ENCODE data around the gene KCTD6.

Gene KCTD6

GRCh38 chr3:58537412-58538301, 45.8 kb downstream of the KCTD6 start:
- H3K4me1 Mint-ChIP-seq (ENCODE audit: low read depth), result peaks cover 7% of the 10 kb centered on the region
- no peak overlapping the region for H3K4me3 Mint-ChIP-seq
- H3K27me3 Mint-ChIP-seq (ENCODE audit: low read depth), result peaks cover 11% of the 10 kb centered on the region
- no peak overlapping the region for H3K27ac Mint-ChIP-seq
- no peaks in the 10 kb centered on the region for H3K36me3 Mint-ChIP-seq (ENCODE audit: low read depth)
- no peak for DNase-seq (ENCODE audit: low spot score)
- no peaks in the 10 kb centered on the region for H3K9me3 Mint-ChIP-seq

GRCh38 chr3:58539626-58540025, 47.7 kb downstream of the KCTD6 start:
- Mint-ChIP-seq H3K9me3 (no peaks in the 10 kb centered on the region), H3K27me3 (ENCODE audit: low read depth) (peaks cover 19% of the 10 kb centered on the region), H3K4me1 (ENCODE audit: low read depth) (peaks cover 5% of the 10 kb centered on the region), H3K36me3 (ENCODE audit: low read depth) (no peaks in the 10 kb centered on the region), H3K27ac (no peak overlapping the region), H3K4me3 (no peak overlapping the region)
- DNase-seq (ENCODE audit: low spot score), result no peak

GRCh38 chr3:58540176-58540858, 48.4 kb downstream of the KCTD6 start:
- H3K36me3 Mint-ChIP-seq (ENCODE audit: low read depth), result no peaks in the 10 kb centered on the region
- H3K27me3 Mint-ChIP-seq (ENCODE audit: low read depth), result peaks cover 24% of the 10 kb centered on the region
- no peaks in the 10 kb centered on the region for H3K9me3 Mint-ChIP-seq
- no peak overlapping the region for H3K27ac Mint-ChIP-seq
- DNase-seq (ENCODE audit: low spot score), result no peak
- no peak overlapping the region for H3K4me3 Mint-ChIP-seq
- H3K4me1 Mint-ChIP-seq (ENCODE audit: low read depth), result peaks cover 5% of the 10 kb centered on the region

- Mint-ChIP-seq H3K36me3 (ENCODE audit: low read depth) (no peaks in the 10 kb centered on the region), H3K4me1 (ENCODE audit: low read depth) (peaks cover 1% of the 10 kb centered on the region), H3K27me3 (ENCODE audit: low read depth) (peaks cover 39% of the 10 kb centered on the region), H3K9me3 (no peaks in the 10 kb centered on the region), H3K27ac (no peak overlapping the region), H3K4me3 (no peak overlapping the region)
- DNase-seq (ENCODE audit: low spot score), result no peak
Observed at GRCh38 chr3:58544541-58544940, 52.6 kb downstream of the KCTD6 start.

GRCh38 chr3:58551636-58552180, 59.8 kb downstream of the KCTD6 start:
- Mint-ChIP-seq H3K27ac (no peak overlapping the region), H3K27me3 (ENCODE audit: low read depth) (peaks cover 12% of the 10 kb centered on the region), H3K9me3 (peaks cover 3% of the 10 kb centered on the region), H3K4me3 (no peak overlapping the region), H3K4me1 (ENCODE audit: low read depth) (no peaks in the 10 kb centered on the region), H3K36me3 (ENCODE audit: low read depth) (no peaks in the 10 kb centered on the region)
- DNase-seq (ENCODE audit: low spot score), result no peak
